GM18526 (cell line): ENCODE measurements around the gene PLXNC1.

Source experiments
- POLR2A ChIP-seq: IDR thresholded peaks from 3 replicates; pipeline ENCODE4 v1.6.1; 2011; ENCODE audit not compliant: insufficient read length; ENCODE audit errors: extremely low read depth

The PLXNC1 gene

GRCh38 chr12:94145191-94145983, 3.0 kb upstream of the PLXNC1 start:
- no peak for TF ChIP-seq POLR2A

DNA sequence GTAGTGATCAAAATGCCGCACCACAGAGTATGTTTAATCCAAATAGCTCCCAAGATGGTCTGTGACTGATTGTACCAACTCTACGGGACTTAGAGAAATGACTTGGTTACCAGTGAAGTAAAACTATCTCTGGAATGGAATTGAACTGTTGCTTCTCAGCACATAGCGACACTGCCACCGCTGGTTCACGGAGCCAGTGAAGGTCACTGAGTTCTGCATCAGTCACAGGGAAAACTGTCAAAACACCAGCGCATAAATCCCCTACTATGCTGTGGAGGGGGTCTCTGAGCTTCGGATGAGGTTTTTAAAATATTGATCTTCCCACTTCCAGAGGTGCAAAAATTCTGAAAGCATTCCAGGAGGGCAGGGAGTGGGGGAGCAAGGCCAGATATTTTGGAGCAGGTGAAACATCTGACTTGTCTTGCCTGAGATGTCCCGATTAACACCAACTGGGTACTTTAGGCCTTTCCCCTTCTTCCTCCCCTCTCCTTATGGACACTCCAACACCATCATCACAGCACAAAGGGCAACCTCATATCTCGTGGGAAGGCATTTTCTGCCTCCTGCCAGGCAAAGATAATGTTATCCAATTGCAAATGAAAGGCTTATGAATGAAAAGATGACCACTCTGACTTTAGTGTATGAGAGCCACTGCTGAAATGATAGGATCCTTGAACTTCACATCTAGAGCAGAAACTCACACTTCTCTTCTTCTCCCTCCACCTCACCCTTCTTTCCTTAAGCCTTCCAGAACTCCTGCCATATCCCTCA, 2.0 kb upstream of the PLXNC1 start:
- TF ChIP-seq POLR2A = no peak

GRCh38 chr12:94147387-94147990, 888 bp upstream of the PLXNC1 start:
- no peak for TF ChIP-seq POLR2A

GRCh38 chr12:94148739-94149118, 352 bp downstream of the PLXNC1 start:
- no peak for TF ChIP-seq POLR2A

DNA sequence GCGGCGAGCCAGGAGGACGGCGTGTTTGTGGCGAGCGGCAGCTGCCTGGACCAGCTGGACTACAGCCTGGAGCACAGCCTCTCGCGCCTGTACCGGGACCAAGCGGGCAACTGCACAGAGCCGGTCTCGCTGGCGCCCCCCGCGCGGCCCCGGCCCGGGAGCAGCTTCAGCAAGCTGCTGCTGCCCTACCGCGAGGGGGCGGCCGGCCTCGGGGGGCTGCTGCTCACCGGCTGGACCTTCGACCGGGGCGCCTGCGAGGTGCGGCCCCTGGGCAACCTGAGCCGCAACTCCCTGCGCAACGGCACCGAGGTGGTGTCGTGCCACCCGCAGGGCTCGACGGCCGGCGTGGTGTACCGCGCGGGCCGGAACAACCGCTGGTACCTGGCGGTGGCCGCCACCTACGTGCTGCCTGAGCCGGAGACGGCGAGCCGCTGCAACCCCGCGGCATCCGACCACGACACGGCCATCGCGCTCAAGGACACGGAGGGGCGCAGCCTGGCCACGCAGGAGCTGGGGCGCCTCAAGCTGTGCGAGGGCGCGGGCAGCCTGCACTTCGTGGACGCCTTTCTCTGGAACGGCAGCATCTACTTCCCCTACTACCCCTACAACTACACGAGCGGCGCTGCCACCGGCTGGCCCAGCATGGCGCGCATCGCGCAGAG, 873 bp downstream of the PLXNC1 start:
- no peak for TF ChIP-seq POLR2A

DNA sequence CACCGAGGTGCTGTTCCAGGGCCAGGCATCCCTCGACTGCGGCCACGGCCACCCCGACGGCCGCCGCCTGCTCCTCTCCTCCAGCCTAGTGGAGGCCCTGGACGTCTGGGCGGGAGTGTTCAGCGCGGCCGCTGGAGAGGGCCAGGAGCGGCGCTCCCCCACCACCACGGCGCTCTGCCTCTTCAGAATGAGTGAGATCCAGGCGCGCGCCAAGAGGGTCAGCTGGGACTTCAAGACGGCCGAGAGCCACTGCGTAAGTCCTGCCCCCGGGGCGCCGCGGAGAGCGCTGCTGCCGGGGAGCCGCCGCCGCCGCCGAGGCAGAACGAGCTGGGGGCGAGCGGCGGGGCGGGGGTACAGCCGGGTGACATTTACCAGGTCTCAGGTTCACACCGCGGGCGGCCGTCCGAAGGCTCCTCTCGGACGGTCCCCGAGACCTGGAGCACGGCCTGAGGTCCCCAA, 1.4 kb downstream of the PLXNC1 start:
- no peak for TF ChIP-seq POLR2A

DNA sequence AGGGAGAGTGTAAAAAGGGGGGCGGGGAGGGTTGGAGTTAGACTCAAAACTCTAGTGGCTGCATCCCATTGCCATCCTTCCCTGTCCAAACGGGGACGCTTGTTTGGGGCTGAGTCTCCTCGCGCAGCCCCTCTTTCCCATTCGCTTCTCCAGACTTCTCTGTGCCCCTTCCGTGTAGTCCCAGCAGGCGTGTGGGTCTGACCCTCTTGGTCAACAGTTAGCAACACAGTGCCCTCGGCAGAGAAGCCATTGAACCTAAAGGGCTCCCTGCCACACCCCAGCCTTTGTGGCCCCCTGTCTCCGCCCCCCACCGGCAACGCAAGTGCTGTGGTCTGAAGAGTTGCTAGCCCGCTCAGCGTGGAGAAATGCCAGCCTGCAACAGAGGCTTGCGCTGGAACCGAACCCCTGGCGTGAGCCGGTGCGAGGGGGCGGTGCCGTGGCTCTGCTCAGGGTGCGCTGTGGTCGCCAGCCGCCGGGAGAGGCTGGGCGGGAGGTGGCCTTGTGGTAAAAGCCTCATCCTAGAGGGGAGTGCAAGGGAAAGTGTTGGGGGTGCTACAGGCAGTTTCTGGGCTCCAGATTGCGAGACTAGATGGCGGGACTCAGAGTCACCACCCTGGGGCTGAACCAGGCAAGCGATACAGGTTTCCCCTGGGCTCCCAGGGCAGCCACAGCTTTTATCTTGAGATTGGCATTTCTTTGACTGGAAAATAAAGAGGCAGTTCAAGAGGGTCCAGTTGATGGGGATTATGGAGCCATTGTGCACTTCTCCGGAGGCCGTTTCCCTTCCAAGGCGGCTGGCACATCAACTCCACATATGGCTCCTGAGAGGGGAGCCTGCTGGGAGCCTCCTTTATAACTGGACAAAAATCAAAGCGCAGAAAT, 2.1 kb downstream of the PLXNC1 start:
- TF ChIP-seq POLR2A = no peak

- TF ChIP-seq POLR2A = no peak
Observed at GRCh38 chr12:94151582-94151981, 3.2 kb downstream of the PLXNC1 start.

DNA sequence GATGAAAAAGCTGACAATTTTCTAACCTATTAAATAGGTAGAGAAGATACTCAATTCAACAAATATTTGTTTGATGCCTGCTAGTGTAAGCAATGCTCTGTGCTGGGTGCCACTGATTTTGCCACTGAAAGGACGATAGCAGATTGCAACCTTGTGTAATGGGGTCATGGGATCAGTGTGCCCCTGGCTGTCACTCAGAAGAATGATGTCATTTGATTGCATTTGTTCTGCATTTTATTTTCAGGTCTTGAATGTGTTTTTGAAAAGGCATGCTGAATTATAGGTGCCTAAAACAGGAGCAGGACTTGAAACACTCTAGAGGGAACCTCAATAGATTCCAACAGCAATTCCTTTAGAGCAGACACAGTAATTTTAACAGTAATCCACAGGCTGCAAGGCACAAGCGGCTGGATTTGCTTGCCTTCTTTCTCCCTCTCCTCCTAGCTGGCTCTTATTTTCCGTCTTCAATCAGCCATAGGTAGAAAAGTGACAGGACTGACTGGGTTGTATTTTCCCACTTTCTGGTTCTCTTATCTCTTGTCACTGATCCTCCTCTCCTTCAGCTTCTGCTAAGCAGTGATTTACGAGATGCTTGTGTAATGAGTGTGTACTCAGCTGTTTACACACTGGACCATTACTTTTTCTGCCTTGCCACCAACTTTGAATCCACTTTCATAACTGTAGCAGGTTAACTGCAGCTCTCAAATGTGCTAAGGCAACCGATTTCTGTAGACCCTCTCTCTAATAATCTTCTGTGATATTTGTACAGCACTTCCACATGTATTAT, 4.1 kb downstream of the PLXNC1 start:
- TF ChIP-seq POLR2A = no peak

DNA sequence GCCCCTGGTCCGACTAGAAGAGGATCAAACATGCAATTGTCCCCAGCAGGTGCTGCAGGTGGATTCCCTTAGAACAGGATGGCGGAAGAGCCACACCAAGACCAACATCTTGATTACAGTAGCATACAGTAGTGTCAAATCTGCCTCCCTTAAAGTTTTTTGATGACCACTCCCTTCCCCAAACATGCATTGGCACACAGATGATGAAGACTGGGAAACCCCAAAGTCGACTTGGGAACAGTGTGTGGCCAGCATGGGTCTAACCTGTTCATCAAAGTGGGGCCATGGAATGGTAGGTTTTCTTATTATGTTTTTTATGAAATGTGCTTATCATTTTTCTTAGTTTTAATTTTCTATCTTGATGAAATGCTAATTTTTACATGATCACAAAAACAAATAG, 8.8 kb downstream of the PLXNC1 start:
- TF ChIP-seq POLR2A = no peak

DNA sequence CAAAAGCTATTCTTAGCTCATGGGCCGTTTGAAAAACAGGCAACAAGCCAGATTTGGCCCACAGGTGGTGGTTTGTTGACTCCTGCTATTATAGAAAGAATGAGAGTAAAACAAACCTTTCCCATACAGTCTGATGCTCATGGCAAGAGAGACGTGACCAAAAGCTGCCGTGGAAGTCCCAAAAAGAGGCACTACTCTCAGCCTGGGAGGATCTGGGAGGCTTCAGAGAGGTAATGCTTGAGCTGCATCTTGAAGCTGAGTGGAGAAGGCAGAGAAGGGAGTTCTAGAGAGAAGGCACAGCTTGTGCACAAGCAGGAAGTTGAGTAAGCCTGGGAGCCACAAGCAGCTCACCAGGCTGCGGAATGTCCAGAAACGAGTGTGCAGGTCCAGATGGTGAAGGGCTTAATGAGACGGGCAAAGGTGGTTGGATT, 9.6 kb downstream of the PLXNC1 start:
- no peak for TF ChIP-seq POLR2A

- no peak for TF ChIP-seq POLR2A
Observed at GRCh38 chr12:94158666-94159065, 10.3 kb downstream of the PLXNC1 start.

- TF ChIP-seq POLR2A = no peak
Observed at GRCh38 chr12:94162108-94162507, 13.7 kb downstream of the PLXNC1 start.

- TF ChIP-seq POLR2A = no peak
Observed at GRCh38 chr12:94163850-94164249, 15.5 kb downstream of the PLXNC1 start.

DNA sequence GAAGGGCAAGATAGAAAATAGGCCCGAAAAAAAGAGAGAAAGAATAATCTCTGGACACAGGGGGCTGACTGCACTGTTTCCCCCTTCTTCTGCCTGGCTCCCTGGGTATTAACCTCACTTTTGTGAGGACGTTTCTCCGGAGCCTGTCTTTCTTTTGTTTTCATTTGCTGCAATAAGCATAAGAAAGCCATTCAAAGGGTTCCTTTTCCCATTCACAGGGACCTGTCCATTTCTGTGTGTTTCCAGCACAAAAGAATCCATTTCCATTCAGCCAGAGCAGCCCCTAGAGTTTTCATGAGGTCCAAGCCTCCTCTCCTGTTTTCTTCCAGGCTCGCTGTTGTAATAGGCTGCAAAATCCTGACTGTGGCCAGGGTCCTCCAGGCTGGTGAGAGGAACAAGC, 16.8 kb downstream of the PLXNC1 start:
- TF ChIP-seq POLR2A = no peak
